ENCODE data around the gene NRG3. TPM values are rescaled to one million over a fixed set of nuclear protein-coding genes. Genes with fewer than 3 reads are reported as not detected.

Gene NRG3
- total RNA-seq, 2 donors from 2014 or later = 0.97 TPM; not detected in 1

- no peaks in the 10 kb centered on the region for H3K27me3 ChIP-seq (replicated peaks; ENCODE audit: insufficient read depth)
- no peaks in the 10 kb centered on the region for H3K4me1 ChIP-seq (replicated peaks)
- no peak overlapping the region for H3K4me3 ChIP-seq
- intact Hi-C loops (cut with DNase I) = no loop called here
- WGBS = 80% methylated on average over 4 of the region's 4 CpGs
- no peaks in the 10 kb centered on the region for H3K9me3 ChIP-seq
- no peaks in the 10 kb centered on the region for H3K36me3 ChIP-seq
- no peak for TF ChIP-seq POLR2AphosphoS5 (IDR thresholded peaks at IDR 0.05)
- no peak overlapping the region for H3K27ac ChIP-seq
- DNase-seq (ENCODE audit: low spot score) = no peak
Measured at GRCh38 chr10:82742478-82742877, 867.5 kb downstream of the NRG3 start.

DNA sequence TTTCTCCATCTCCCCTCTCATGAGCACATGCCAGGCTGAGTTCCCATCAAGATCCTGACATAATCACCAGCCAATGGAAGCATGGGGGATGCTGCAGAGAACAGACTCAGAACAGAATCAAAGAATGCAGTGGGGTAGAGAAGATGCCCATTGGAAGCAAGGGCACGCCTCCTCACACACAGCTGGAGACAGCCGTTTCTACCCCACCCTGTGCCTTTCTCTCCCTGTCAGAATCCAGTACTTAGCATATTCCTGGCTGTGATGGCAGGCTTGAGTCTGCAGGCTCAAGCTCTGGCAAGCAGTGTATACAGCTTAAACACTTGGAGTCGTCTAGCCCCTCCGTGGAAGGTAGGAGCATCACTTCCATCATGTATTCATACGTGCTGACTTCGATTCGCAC, 867.9 kb downstream of the NRG3 start:
- no peak for DNase-seq (ENCODE audit: low spot score)
- no peaks in the 10 kb centered on the region for H3K9me3 ChIP-seq
- intact Hi-C loops (cut with DNase I) = no loop called here
- no peak overlapping the region for H3K4me3 ChIP-seq
- no peaks in the 10 kb centered on the region for H3K36me3 ChIP-seq
- H3K4me1 ChIP-seq (replicated peaks) = no peaks in the 10 kb centered on the region
- TF ChIP-seq POLR2A (IDR thresholded peaks at IDR 0.05) (no peak), POLR2AphosphoS5 (IDR thresholded peaks at IDR 0.05) (no peak)
- TF ChIP-seq, protein P1, sequence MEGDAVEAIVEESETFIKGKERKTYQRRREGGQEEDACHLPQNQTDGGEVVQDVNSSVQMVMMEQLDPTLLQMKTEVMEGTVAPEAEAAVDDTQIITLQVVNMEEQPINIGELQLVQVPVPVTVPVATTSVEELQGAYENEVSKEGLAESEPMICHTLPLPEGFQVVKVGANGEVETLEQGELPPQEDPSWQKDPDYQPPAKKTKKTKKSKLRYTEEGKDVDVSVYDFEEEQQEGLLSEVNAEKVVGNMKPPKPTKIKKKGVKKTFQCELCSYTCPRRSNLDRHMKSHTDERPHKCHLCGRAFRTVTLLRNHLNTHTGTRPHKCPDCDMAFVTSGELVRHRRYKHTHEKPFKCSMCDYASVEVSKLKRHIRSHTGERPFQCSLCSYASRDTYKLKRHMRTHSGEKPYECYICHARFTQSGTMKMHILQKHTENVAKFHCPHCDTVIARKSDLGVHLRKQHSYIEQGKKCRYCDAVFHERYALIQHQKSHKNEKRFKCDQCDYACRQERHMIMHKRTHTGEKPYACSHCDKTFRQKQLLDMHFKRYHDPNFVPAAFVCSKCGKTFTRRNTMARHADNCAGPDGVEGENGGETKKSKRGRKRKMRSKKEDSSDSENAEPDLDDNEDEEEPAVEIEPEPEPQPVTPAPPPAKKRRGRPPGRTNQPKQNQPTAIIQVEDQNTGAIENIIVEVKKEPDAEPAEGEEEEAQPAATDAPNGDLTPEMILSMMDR (IDR thresholded peaks at IDR 0.05) = no peak
- no peaks in the 10 kb centered on the region for H3K27me3 ChIP-seq (replicated peaks; ENCODE audit: insufficient read depth)
- WGBS = 84% methylated on average over 7 of the region's 7 CpGs
- no peak overlapping the region for H3K27ac ChIP-seq

DNA sequence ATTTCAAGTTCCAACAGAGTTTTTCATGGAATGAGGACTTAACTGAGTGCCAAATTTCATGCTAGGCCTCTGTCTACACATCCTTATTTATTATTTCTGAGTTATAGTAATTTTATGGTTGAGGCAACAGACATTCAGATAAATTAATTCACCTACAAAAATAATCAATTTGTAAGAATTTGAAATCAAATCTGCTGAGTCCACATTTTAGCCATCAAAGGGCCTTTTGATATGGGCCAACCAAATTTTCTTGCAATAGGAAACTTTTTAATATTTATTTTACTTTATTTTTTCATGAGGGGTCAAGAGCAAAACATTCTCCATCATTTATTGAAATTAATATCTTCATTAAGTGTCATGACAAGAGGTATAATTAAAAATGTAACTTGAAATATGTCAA, 875.5 kb downstream of the NRG3 start:
- no peak for DNase-seq (ENCODE audit: low spot score)
- intact Hi-C loops (cut with DNase I) = no loop called here
- Histone ChIP-seq H3K27me3 (replicated peaks; ENCODE audit: insufficient read depth) (no peaks in the 10 kb centered on the region), H3K36me3 (no peaks in the 10 kb centered on the region), H3K4me3 (no peak overlapping the region), H3K9me3 (no peaks in the 10 kb centered on the region), H3K27ac (no peak overlapping the region), H3K4me1 (replicated peaks) (no peaks in the 10 kb centered on the region)
- TF ChIP-seq POLR2AphosphoS5 (IDR thresholded peaks at IDR 0.05) (no peak), POLR2A (IDR thresholded peaks at IDR 0.05) (no peak)
- TF ChIP-seq, protein P1 (IDR thresholded peaks at IDR 0.05) = no peak

GRCh38 chr10:82757397-82757796, 882.4 kb downstream of the NRG3 start:
- Histone ChIP-seq H3K36me3 (no peaks in the 10 kb centered on the region), H3K4me3 (no peak overlapping the region), H3K4me1 (replicated peaks) (no peaks in the 10 kb centered on the region), H3K27ac (no peak overlapping the region), H3K27me3 (replicated peaks; ENCODE audit: insufficient read depth) (no peaks in the 10 kb centered on the region), H3K9me3 (no peaks in the 10 kb centered on the region)
- intact Hi-C loops (cut with DNase I) = no loop called here
- TF ChIP-seq, protein P1 (IDR thresholded peaks at IDR 0.05) = no peak
- TF ChIP-seq POLR2AphosphoS5 (IDR thresholded peaks at IDR 0.05) (no peak), POLR2A (IDR thresholded peaks at IDR 0.05) (no peak)
- WGBS = 59% methylated on average over 3 of the region's 3 CpGs
- DNase-seq (ENCODE audit: low spot score) = no peak

- intact Hi-C loops (cut with DNase I) = no loop called here
- no peaks in the 10 kb centered on the region for H3K36me3 ChIP-seq
- no peaks in the 10 kb centered on the region for H3K27me3 ChIP-seq (replicated peaks; ENCODE audit: insufficient read depth)
- no peak overlapping the region for H3K4me3 ChIP-seq
- TF ChIP-seq POLR2A (IDR thresholded peaks at IDR 0.05) = no peak
- TF ChIP-seq POLR2AphosphoS5 (IDR thresholded peaks at IDR 0.05) = no peak
- TF ChIP-seq, protein P1 (IDR thresholded peaks at IDR 0.05) = no peak
- H3K4me1 ChIP-seq (replicated peaks) = no peaks in the 10 kb centered on the region
- H3K9me3 ChIP-seq = no peaks in the 10 kb centered on the region
- H3K27ac ChIP-seq = no peak overlapping the region
- DNase-seq (ENCODE audit: low spot score) = no peak
Measured at GRCh38 chr10:82757901-82758300, 882.9 kb downstream of the NRG3 start.

Data from prostate gland (tissue), 2 donors.